Measurements from ENCODE around the gene SPATA2L. TPM values are rescaled to one million over a fixed set of nuclear protein-coding genes. Genes with fewer than 3 reads are reported as not detected.

Gene SPATA2L
- total and polyA plus RNA-seq, 2 of the 13 experiments (the other 11 are each of a cell fraction or from before 2014, with no cell fraction given), result 9.1 to 20.7 TPM

DNA sequence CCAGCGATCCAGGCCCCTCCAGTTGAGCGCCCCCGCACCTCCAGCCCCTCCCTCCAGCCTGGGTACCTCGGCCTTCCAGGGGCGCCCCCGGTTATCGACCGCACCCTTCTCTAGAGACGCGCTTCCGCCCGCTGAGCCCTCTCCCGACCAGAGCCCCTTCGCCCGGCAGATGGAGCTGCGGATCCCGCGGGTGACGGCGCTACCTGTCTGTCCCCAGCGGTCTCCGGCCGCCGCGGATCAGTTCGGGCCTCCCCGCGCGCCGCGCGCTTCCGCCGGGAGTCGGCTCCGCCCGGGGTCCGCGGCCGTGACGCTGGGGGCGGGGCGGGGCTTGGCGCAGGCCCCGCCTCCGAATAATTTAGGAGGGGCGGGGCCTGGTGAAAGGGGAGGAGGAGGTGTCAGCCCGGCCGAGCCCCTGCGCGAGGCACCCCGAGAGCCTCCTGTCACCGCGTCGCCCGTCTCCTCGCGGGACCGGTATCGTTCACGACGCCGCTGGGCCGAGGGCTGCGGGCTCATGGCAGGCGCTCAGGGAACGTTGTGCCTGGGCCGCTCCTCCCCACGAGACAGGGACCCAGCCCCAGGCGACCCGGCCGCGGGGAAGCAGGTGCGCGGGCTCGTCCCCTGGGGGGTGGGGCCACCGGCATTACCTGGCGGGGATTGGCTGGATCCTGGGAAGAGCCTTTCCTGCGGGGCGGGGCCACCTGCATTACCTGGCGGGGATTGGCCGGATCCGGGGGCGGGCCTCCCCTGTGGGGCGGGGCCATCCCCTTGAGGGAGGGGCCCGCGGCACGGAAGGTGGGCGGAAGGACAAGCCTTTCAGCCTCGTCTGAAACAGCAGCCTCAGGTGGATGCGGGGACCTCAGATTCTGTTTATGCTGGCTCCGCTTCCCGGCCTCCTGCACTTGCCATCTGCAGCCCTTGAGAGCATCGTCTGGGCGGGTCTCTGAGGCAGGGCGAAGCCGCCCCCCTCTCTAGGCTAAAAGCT, at the start of gene SPATA2L (continued):
- TF ChIP-seq, protein P1, sequence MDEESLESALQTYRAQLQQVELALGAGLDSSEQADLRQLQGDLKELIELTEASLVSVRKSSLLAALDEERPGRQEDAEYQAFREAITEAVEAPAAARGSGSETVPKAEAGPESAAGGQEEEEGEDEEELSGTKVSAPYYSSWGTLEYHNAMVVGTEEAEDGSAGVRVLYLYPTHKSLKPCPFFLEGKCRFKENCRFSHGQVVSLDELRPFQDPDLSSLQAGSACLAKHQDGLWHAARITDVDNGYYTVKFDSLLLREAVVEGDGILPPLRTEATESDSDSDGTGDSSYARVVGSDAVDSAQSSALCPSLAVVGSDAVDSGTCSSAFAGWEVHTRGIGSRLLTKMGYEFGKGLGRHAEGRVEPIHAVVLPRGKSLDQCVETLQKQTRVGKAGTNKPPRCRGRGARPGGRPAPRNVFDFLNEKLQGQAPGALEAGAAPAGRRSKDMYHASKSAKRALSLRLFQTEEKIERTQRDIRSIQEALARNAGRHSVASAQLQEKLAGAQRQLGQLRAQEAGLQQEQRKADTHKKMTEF (CRISPR knock-in tag; IDR thresholded peaks at IDR 0.05), result 0 out of 2 replicates have a peak, but pooled peaks have one; percentile 12
- peak; percentile 51; the same call in 1 of the 2 replicates for TF ChIP-seq ZNF83 (CRISPR knock-in tag; IDR thresholded peaks at IDR 0.05; ENCODE audit: borderline replicate concordance)
- no peak; the same call in none of the 2 replicates for TF ChIP-seq ZNF563 (CRISPR knock-in tag; IDR thresholded peaks at IDR 0.05)
- TF ChIP-seq CEBPG (CRISPR knock-in tag; IDR thresholded peaks at IDR 0.05), result no peak
- TF ChIP-seq, protein P2, sequence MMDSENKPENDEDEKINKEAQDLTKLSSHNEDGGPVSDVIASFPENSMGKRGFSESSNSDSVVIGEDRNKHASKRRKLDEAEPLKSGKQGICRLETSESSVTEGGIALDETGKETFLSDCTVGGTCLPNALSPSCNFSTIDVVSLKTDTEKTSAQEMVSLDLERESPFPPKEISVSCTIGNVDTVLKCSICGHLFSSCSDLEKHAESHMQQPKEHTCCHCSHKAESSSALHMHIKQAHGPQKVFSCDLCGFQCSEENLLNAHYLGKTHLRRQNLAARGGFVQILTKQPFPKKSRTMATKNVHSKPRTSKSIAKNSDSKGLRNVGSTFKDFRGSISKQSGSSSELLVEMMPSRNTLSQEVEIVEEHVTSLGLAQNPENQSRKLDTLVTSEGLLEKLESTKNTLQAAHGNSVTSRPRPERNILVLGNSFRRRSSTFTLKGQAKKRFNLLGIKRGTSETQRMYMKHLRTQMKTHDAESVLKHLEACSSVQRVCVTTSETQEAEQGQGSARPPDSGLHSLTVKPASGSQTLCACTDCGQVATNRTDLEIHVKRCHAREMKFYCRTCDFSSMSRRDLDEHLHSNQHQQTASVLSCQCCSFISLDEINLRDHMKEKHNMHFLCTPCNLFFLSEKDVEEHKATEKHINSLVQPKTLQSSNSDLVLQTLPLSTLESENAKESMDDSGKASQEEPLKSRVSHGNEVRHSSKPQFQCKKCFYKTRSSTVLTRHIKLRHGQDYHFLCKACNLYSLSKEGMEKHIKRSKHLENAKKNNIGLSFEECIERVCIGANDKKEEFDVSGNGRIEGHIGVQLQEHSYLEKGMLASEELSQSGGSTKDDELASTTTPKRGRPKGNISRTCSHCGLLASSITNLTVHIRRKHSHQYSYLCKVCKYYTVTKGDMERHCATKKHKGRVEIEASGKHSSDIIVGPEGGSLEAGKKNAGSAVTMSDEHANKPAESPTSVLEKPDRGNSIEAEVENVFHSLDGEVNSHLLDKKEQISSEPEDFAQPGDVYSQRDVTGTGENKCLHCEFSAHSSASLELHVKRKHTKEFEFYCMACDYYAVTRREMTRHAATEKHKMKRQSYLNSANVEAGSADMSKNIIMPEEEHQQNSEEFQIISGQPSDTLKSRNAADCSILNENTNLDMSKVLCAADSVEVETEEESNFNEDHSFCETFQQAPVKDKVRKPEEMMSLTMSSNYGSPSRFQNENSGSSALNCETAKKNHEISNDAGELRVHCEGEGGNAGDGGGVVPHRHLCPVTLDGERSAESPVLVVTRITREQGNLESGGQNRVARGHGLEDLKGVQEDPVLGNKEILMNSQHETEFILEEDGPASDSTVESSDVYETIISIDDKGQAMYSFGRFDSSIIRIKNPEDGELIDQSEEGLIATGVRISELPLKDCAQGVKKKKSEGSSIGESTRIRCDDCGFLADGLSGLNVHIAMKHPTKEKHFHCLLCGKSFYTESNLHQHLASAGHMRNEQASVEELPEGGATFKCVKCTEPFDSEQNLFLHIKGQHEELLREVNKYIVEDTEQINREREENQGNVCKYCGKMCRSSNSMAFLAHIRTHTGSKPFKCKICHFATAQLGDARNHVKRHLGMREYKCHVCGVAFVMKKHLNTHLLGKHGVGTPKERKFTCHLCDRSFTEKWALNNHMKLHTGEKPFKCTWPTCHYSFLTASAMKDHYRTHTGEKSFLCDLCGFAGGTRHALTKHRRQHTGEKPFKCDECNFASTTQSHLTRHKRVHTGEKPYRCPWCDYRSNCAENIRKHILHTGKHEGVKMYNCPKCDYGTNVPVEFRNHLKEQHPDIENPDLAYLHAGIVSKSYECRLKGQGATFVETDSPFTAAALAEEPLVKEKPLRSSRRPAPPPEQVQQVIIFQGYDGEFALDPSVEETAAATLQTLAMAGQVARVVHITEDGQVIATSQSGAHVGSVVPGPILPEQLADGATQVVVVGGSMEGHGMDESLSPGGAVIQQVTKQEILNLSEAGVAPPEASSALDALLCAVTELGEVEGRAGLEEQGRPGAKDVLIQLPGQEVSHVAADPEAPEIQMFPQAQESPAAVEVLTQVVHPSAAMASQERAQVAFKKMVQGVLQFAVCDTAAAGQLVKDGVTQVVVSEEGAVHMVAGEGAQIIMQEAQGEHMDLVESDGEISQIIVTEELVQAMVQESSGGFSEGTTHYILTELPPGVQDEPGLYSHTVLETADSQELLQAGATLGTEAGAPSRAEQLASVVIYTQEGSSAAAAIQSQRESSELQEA (CRISPR knock-in tag; IDR thresholded peaks at IDR 0.05; ENCODE audit: not compliant biosample characterization), result peak; percentile 86
- 0 out of 2 replicates have a peak, but pooled peaks have one; percentile 67 for TF ChIP-seq ZNF841 (CRISPR knock-in tag; IDR thresholded peaks at IDR 0.05; ENCODE audit: borderline replicate concordance)
- TF ChIP-seq, protein P3, sequence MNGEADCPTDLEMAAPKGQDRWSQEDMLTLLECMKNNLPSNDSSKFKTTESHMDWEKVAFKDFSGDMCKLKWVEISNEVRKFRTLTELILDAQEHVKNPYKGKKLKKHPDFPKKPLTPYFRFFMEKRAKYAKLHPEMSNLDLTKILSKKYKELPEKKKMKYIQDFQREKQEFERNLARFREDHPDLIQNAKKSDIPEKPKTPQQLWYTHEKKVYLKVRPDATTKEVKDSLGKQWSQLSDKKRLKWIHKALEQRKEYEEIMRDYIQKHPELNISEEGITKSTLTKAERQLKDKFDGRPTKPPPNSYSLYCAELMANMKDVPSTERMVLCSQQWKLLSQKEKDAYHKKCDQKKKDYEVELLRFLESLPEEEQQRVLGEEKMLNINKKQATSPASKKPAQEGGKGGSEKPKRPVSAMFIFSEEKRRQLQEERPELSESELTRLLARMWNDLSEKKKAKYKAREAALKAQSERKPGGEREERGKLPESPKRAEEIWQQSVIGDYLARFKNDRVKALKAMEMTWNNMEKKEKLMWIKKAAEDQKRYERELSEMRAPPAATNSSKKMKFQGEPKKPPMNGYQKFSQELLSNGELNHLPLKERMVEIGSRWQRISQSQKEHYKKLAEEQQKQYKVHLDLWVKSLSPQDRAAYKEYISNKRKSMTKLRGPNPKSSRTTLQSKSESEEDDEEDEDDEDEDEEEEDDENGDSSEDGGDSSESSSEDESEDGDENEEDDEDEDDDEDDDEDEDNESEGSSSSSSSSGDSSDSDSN (CRISPR knock-in tag; IDR thresholded peaks at IDR 0.05), result peak; percentile 74
- no peak for TF ChIP-seq ARNT (IDR thresholded peaks at IDR 0.05)
- TF ChIP-seq, protein P4, sequence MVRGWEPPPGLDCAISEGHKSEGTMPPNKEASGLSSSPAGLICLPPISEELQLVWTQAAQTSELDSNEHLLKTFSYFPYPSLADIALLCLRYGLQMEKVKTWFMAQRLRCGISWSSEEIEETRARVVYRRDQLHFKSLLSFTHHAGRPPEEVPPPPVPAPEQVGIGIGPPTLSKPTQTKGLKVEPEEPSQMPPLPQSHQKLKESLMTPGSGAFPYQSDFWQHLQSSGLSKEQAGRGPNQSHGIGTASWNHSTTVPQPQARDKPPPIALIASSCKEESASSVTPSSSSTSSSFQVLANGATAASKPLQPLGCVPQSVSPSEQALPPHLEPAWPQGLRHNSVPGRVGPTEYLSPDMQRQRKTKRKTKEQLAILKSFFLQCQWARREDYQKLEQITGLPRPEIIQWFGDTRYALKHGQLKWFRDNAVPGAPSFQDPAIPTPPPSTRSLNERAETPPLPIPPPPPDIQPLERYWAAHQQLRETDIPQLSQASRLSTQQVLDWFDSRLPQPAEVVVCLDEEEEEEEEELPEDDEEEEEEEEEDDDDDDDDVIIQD (CRISPR knock-in tag; IDR thresholded peaks at IDR 0.05; ENCODE audit: low read depth), result no peak
- TF ChIP-seq ELF1 (CRISPR knock-in tag; IDR thresholded peaks at IDR 0.05), result peak; percentile 66
- peak; percentile 75; the same call in 1 of the 2 replicates for TF ChIP-seq TMF1 (CRISPR knock-in tag; IDR thresholded peaks at IDR 0.05; ENCODE audit: low read depth)
- TF ChIP-seq NAIF1 (CRISPR knock-in tag; IDR thresholded peaks at IDR 0.05; ENCODE audit: borderline replicate concordance), result no peak
